Measurements from ENCODE around the gene SMIM27.
A peak's percentile ranks its signal among the peaks of the same experiment; 100 is the strongest.
"Not testable (repeated sequence)": the region's sequence is repeated elsewhere in the genome, so short reads cannot be mapped to it uniquely, and the experiment has no call there.

Gene SMIM27

GRCh38 chr9:32552172-32552872 lies at the start of gene SMIM27, which contains the start of gene TOPORS:
Gene SMIM27, plus strand, starts transcription at chr9:32552327. Its CDS starts 108 bp downstream, at chr9:32552435.
Gene TOPORS, minus strand, starts transcription at chr9:32552586. Its CDS starts 150 bp downstream, at chr9:32552436.
- DNase-seq (ENCODE audit: low spot score), result peak; percentile 90
- TF ChIP-seq CTCF (IDR thresholded peaks at IDR 0.05; ENCODE audit: extremely low read depth, missing control alignments), result no peak

- TF ChIP-seq CTCF (IDR thresholded peaks at IDR 0.05; ENCODE audit: extremely low read depth, missing control alignments), result no peak
- DNase-seq (ENCODE audit: low spot score), result no peak
These were observed 49.7 kb upstream of the SMIM27 start for GRCh38 chr9:32502464-32502863.

GRCh38 chr9:32503008-32503407 lies 49.1 kb upstream of the SMIM27 start:
- TF ChIP-seq CTCF (IDR thresholded peaks at IDR 0.05; ENCODE audit: extremely low read depth, missing control alignments), result no peak
- DNase-seq (ENCODE audit: low spot score), result no peak

GRCh38 chr9:32508728-32509127 lies 43.4 kb upstream of the SMIM27 start:
- DNase-seq (ENCODE audit: low spot score), result no peak
- TF ChIP-seq CTCF (IDR thresholded peaks at IDR 0.05; ENCODE audit: extremely low read depth, missing control alignments), result no peak

- TF ChIP-seq CTCF (IDR thresholded peaks at IDR 0.05; ENCODE audit: extremely low read depth, missing control alignments), result no peak
- no peak for DNase-seq (ENCODE audit: low spot score)
These were observed 35.9 kb upstream of the SMIM27 start for GRCh38 chr9:32516241-32516640.

GRCh38 chr9:32518276-32518675 lies 33.9 kb upstream of the SMIM27 start:
- DNase-seq (ENCODE audit: low spot score), result no peak
- TF ChIP-seq CTCF (IDR thresholded peaks at IDR 0.05; ENCODE audit: extremely low read depth, missing control alignments), result no peak

- no peak for TF ChIP-seq CTCF (IDR thresholded peaks at IDR 0.05; ENCODE audit: extremely low read depth, missing control alignments)
- no peak for DNase-seq (ENCODE audit: low spot score)
These were observed 28.2 kb upstream of the SMIM27 start for GRCh38 chr9:32523910-32524309.

GRCh38 chr9:32524558-32524891 lies 27.6 kb upstream of the SMIM27 start:
- DNase-seq (ENCODE audit: low spot score), result not testable (repeated sequence)
